Measurements from ENCODE around the gene RNF224.
"Not testable (repeated sequence)": the region's sequence is repeated elsewhere in the genome, so short reads cannot be mapped to it uniquely, and the experiment has no call there.

Gene RNF224

DNA sequence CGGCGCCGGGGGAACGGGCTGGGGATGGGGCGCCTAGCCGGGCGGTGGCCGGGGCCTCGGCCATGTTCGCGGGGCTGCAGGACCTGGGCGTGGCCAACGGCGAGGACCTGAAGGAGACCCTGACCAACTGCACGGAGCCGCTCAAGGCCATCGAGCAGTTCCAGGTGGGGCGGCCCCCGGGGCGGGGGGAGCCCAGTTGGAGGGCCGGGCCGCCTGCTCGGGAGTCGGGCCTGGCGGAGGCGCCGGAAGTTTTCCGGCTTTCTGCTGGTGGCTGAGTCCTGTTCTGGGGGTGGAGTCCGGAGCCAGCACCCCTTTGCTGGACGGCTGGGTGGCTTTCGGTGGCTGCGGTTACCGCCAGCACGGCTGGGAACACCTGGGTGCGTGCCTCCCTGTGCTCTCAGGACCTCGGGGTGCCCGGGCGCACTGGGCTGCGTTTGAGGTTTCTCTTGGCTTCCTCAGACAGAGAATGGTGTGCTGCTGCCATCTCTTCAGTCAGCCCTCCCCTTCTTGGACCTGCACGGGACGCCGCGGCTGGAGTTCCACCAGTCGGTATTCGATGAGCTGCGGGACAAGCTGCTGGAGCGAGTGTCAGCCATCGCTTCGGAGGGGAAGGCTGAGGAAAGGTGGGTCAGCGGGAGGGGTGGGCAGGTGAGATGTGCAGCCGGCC, 28.3 kb downstream of the RNF224 start:
- DNase-seq: no peak

DNA sequence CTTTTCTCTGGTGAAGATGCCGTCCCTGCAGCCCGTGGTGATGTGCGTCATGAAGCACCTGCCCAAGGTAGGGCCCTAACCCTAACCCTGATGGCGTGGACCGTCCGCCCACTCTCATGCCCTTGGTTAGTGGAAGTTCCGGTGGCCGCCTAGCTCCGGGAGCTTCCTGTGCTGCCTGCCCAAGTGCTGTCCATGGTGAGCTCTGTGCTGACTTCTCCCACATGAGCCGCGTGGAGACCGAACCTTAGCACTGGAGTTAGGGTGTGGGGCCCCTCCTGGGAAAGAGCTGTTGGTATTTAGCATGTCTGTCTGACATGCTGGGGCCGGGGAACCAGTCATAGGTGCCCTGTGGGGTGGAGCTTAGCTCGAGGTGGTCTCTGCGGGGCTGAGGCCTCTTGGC, 29.1 kb downstream of the RNF224 start:
- DNase-seq: no peak

DNA sequence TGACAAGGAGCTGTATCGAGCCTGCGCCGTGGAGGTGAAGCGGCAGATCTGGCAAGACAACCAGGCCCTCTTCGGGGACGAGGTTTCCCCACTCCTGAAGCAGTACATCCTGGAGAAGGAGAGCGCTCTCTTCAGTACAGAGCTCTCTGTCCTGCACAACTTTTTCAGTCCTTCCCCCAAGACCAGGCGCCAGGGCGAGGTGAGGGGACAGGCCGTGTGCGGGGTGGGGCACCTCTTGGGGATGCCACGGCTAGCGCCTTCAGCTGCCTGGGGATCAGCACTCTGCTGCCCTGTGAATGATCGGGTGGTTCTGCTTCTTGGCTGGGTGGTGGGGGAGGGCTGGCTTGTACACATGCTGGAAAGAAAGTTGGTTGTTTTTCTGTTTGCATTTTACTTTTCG, 29.6 kb downstream of the RNF224 start:
- no peak for DNase-seq

DNA sequence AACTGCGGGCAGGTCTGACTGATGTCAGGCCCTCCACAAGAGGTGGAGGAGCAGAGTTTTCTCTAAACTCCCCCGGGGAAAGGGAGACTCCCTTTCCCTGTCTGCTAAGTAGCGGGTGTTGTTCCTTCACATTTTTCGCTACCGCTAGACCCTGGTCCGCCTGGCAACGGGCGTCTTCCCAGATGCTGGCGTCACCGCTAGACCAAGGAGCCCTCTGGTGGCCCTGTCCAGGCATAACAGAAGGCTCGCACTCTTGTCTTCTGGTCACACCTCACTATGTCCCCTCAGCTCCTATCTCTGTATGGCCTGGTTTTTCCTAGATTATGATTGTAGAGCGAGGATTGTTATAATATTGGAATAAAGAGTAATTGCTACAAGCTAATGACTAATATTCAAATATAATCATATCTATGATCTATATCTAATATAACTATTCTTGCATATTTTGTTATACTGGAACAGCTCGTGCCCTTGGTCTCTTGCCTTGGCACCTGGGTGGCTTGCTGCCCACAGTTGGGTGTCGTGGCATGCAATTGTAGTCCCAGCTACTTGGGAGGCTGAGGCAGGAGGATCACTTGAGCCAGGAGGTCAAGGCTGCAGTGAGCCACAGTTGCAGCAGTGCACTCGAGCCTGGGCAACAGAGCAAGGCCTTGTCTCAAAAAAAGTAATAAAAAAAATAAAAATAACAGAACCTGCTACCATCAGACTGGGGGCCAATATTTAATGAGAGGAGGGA, 35.0 kb downstream of the RNF224 start:
- DNase-seq: not testable (repeated sequence)

DNA sequence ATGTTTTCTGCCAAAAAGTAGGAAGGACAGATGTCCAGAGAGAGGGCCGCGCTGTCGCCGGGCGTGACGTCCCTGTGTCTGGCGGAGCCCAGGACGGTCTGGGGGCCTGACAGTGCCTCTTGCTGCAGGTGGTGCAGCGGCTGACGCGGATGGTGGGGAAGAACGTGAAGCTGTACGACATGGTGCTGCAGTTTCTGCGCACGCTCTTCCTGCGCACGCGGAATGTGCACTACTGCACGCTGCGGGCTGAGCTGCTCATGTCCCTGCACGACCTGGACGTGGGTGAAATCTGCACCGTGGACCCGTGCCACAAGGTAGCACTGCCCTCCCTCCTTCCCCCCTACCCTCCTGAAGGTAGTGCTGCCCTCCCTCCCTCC, 35.6 kb downstream of the RNF224 start:
- no peak for DNase-seq

DNA sequence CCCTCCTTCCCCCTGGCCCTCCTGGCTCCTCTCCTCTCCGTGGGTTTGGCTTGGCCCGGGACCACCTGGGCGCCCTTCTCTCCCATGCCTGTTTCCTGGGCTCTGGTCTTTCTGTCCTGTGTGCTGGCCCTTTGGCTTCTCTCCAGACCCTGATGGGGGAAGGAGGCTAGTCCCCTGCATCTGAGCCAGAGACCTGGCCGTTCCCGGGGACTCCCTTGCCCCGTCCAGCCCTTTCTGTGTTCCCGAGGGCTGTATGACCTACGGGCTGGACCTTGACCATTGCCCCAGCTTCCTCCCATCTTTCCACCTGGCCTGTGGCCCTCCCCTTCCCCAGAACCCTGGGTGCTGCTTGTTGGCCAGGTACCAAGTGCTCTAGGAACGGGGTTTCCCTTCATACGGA, 36.2 kb downstream of the RNF224 start:
- no peak for DNase-seq

DNA sequence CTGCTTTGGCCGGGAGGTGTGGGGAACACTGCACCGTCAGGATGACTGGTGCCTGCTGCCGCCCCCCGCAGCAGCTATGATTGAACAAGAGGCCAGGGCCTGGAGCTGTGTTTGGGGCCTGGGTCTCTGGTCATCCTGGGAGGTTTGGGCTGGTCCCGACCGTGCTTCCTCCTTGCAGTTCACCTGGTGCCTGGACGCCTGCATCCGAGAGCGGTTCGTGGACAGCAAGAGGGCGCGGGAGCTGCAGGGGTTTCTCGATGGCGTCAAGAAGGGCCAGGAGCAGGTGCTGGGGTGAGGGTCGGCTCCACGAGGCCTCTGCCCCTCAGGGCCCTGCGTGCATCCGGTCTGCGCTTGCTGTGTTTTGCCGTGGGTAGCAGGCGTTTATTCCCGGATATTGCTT, 36.8 kb downstream of the RNF224 start:
- DNase-seq: no peak

DNA sequence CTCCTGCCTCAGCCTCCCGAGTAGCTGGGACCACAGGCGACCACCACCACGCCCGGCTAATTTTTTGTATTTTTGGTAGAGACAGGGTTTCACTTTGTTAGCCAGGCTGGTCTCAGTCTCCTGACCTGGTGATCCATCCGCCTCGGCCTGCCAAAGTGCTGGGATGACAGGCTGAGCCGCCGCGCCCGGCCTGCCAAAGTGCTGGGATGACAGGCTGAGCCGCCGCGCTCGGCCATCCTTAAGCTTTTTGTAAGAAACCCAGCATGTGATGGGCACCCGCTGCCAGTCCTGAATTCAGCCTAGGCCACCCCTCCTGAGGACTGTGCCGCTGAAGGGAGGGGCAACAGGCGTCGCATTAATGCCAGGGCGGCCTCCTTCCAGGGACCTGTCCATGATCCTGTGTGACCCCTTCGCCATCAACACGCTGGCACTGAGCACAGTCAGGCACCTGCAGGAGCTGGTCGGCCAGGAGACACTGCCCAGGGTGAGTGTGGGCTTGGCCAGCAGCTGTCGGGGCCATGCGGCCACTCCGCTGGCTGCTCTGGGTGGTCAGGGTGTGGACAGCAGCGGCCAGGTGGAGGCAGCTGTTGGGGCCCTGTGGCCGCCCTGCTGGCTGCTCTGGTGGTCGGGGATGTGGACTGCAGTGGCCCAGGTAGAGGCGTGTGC, 38.3 kb downstream of the RNF224 start:
- no peak for DNase-seq

DNA sequence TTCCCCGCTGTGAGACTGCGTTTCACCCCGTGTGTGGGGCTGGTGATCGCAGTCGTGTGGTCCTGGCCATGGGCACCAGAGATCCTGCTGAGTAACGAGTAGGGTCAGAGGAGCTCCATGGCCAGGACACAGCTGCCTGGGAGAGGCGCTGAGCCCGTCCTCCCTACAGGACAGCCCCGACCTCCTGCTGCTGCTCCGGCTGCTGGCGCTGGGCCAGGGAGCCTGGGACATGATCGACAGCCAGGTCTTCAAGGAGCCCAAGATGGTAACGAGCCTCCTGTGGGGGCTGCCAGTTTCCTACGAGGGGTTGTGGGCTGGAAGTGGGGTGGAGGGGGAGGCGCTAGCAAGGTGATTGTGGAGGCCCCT, 38.8 kb downstream of the RNF224 start:
- no peak for DNase-seq

DNA sequence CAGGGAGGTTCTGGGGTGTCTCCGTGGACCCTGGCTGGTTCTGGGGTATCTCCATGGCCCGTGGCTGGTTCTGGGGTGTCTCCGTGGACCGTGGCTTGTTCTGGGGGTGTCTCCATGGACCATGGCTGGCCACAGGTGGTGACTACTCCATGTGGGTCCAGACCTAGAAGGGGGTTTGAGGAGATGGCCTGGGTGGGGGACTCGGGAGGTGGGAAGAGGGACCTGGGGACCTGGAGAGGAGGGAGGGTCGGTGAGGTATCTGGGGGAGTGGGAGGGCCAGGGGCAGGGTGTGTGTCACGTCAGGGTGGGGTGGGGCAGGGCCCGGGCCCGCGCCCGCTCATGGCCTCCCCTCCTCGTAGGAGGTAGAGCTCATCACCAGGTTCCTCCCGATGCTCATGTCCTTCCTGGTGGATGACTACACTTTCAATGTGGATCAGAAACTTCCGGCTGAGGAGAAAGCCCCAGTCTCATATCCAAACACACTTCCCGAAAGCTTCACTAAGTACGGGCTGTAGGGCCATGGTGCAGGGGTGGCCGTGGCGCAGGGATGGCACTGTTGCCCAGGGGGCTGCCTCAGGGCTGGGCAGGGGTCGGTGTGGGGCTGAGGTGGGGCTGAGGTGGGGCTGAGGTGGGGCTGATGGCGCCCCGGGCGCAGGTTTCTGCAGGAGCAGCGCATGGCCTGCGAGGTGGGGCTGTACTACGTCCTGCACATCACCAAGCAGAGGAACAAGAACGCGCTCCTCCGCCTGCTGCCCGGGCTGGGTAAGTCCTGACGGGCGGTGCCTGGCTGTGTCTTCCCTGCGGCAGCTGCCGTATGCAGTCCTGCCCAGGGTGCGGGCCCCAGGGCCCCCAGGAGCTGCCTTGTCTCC, 39.5 kb downstream of the RNF224 start:
- DNase-seq: no peak

DNA sequence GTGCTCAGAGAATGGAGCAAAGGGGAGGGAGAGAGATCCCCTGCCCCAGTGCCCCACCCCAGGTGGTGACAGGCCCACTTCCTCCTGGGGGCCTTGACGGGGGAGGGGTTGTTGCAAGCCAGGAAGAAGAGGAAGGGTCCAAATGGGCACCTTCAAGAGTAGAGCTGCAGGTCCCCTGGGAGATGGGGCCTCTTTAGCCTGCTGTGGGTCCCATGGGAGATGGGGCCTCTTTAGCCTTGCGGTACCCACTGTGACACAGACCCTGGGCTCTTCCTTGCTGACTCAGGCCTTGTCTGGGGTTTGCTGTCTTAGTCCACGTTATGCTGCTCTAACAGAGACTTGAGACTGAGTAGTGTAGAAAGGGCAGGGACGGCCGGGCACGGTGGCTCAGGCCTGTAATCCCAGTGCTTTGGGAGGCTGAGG, 40.6 kb downstream of the RNF224 start:
- no peak for DNase-seq

DNA sequence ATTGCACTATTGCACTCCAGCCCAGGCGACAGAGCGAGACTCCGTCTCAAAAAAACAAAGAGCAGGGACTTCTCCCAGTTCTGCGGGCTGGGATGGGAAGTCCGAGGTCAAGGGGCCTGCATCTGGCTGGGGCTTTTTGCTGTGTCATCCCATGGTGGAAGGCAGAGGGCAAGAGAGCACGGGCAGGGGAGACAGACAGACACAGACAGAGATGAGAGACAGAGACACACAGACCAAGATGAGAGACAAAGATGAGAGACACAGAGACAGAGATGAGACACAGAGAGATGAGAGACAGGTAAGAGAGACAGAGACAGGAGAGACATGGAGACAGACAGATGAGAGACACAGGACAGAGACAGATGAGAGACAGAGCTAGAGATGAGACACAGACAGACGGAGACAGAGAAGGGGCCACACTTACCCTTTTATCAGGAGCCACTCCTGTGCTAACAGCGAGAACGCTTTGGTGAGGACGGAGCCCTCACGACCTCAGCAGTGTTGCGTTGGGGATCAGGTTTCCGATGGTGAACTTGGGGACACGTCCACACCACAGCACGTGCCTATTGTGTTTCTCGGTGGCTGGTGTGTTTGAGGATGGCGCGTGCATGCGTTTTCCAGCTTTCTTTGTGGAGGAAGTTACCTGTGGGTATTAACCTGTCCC, 41.4 kb downstream of the RNF224 start:
- DNase-seq: no peak

DNA sequence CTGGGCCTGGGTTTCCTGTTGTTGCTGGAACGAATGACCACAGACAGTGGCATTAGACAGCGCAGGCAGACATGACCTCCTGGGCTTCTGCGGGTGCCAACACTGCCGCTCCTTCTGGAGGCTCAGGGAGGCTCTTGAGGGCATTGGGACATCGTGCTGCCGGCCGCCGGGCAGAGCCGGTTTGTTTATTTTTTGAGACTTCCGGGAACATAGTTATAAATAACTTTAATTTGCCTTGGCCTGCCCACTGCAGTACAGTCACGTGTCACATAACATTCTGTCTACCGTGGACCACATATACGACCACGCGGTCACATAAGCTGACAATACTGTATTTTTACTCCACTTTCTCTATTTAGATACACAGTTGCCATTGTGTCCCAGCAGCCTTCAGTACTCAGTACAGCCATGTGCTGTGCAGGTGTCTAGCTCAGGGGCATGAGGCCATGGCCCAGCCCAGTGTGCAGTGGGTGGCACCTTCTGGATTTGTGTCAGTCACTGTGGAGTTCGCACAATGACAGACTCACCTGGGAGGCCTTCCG, 42.0 kb downstream of the RNF224 start:
- DNase-seq: no peak

DNA sequence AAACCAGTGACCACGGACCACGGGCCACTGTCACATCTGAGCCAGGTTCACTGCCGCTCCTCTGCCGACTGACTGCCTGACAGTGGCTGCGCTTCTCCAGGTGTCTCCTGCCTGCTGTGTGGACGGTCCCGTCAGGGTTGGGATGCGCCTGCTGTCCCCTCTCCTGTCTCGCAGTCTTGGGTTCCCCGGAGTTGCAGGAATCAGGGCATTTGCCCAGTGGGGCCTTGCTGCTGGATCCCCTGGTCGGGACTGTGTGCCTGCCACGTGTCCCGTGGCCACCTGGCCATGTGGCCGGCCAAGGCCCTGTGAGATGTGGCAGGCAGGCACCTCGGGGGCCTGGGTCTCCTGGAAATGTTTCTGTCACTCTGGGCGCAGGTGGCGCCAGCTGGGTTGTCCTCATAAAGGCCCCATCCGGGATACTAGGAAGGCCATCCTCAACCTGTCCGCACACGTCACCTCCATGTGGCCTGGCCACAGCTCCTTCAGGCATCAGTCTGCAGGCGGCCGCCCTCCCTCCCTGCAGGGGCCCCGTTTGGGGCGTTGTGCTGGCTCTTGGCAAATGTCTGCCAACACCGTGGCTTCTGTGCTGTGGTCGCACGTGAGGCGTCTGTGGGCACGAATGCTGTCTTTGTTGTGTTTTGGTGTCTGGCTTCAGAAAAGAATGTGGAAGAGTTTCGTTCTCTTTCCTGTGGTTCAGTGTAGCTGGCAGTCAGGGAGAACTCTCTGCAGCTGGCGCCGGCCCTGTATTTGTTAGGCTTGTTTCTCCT, 43.8 kb downstream of the RNF224 start:
- DNase-seq: no peak

DNA sequence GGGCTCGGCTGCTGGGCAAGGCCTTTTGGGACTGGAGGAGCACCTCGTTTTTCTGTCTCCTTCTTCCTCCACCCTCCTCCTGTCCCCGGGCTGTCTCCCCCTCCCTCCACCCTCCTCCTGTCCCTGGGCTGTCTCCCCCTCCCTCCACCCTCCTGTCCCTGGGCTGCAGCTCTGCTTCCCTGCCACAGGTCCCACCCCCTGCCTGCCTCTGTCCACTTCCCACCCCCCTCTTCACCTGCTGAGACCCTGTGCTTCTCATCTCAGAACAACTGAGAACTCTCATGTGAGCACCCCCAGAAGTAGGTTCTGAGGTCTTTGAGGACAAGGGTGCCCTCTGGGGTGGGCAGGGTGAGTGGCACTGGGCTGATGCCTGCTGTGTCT, 44.4 kb downstream of the RNF224 start:
- DNase-seq: no peak

DNA sequence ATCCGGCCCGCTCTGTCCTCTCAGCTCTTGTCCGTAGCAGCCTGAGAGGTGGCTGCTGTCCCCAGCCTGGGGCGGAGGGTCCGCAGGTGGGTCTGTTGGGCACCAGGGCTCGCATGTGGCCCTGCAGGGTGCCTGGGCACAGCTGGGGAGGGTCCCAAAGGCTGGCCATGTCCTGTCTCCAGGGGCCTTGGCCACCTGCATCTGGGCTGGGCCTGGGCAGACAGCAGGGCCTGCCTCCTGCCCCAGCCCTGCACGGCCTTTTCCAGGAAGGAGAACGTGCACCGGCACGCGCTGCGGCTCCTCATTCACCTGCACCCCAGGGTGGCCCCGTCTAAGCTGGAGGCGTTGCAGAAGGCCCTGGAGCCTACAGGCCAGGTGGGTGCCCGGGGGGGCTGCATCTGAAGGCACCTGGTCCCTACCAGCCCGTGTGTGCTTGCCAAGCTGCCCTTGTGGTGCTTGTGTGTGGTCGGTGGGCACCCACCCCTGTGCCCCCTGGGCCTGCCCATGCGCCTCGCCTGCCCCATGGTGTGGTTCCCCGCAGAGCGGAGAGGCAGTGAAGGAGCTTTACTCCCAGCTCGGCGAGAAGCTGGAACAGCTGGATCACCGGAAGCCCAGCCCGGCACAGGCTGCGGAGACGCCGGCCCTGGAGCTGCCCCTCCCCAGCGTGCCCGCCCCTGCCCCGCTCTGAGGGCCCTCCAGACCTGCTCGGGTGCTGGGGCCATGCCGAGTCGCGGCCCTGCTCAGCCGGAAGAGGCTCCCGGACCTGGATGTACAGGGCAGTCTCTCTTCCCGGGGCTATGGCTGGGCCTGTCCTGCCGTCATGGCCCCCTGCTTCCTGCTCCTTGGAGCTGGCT, 45.2 kb downstream of the RNF224 start:
- DNase-seq: no peak

DNA sequence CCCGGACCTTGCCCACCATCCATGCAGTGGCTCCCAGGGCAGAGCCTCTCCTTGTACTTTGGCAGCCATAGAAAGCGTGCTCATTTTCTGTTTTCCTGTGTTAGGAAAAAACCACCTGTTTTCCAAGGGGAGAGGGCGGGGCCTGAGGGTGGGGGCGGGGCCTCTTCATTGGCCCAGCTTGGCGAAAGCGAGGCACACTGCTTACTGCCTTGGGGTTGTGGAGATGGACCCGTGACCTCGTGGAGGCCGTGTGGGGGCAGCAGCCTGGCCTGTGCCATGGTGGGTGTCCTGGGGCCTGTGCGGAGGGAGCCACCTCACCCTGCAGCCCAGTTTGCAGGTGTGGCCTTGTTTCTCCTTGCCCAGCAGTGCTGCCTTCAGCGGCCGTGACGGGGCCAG, 45.8 kb downstream of the RNF224 start:
- DNase-seq: no peak

DNA sequence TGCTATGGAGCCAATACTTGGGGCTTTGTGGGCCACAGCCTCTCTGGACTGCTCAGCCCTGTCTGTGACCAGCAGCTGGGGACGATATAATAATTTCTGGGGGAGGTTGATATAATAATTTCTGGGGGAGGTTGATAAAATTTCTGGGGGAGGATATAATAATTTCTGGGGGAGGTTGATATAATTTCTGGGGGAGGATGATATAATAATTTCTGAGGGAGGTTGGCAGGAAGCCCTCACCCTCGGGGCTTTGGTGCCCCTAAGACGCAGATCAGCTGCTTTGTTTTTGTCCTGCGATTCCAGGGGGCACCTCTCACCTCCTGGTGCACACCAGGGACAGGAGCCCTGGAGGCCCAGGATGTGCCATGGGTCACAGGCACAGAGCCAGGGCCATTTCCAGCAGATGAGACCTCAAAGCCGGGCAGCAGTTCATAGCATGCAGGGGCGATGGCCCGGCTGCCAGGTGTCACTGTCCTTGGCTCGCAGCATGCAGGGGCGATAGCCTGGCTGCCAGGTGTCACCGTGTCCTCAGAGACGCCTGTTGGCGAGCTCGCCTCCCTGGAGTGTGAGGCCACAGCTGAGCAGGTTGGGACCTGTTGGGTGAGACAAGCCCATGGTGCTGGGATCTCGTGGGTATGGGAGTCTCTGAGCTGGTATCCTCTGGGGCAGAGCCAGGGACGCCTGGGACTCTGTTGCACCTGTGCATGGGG, 46.5 kb downstream of the RNF224 start:
- no peak for DNase-seq

DNA sequence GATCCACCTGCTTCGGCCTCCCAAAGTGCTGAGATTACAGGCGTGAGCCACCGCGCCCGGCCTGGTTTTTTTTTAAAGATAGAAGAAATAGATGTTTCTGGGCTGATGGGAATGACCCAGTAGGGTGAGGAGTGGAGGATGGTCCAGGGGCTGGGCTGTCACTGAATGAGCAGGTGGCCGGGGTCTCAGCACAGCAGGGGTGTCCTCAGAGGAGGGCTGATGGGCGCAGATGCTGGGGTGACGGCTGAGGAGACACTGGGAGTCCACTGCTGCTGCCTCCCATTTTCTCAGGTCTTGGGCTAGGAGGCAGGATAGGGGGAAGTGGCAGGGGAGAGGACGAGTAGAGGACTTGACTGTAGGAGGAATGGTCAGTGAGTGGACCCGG, 47.9 kb downstream of the RNF224 start:
- no peak for DNase-seq
